HepG2 (cell line): ENCODE measurements around the gene ELN. TPM values are rescaled to one million over a fixed set of nuclear protein-coding genes. Genes with fewer than 3 reads are reported as not detected.
A peak's percentile ranks its signal among the peaks of the same experiment; 100 is the strongest.

Experiments used
- ATAC-seq: fragments of 200-7000 bp; cut with Tn5 transposase; 3 replicates; pipeline ENCODE4 v1.9.1; 2020; ENCODE audit warnings: mild to moderate bottlenecking, moderate library complexity
- BruUV-seq: library from RNA; stranded (reverse); fragments of 400-500 nt; replicated peaks from 2 replicates; lab custom pipeline; 2021; lab: Mats Ljungman, UMichigan
- CTCF ChIA-PET: fragments of 300-600 bp; formaldehyde crosslinking; extraction: SDS; loops from one replicate; lab custom pipeline; 2021; ENCODE audit warnings: low total read pairs, inconsistent platforms, low intra/inter-chr PET ratio; lab: Yijun Ruan, JAX
- POLR2A ChIA-PET: fragments of 350-600 bp; sonication (Branson Sonifier 250); formaldehyde crosslinking; loops from one replicate; lab custom pipeline; 2020; ENCODE audit warnings: antibody characterized with exemption, inconsistent platforms; lab: Yijun Ruan, JAX
- DNase-seq: peaks from one replicate; pipeline ENCODE4 v3.0.0-alpha.2; 2015; ENCODE audit warnings: low spot score
- FAIRE-seq: peaks from 3 replicates; lab custom pipeline; 2011; peaks lifted over from hg19 to GRCh38; lab: Jason Lieb, UNC
- H2AFZ ChIP-seq: one replicate; pipeline ENCODE4 v1.6.1; 2011; ENCODE audit warnings: low read length, inconsistent platforms
- H3K27ac ChIP-seq: fragments of 300-600 bp; 3 replicates; pipeline ENCODE4 v1.8.0; 2011; ENCODE audit warnings: mixed run types, mild to moderate bottlenecking, mixed read lengths, low read length, inconsistent platforms; ENCODE audit not compliant: insufficient read depth; ENCODE audit errors: extremely low read length
- H3K27me3 ChIP-seq, 2 experiments: fragments of 200-600 bp in 1 of 2; 2 replicates in 1 of 2; 3 replicates in 1 of 2; pipeline versions ENCODE4 v1.6.0 to v1.8.0; 2011; ENCODE audit warnings: low read length in 2 of 2, mild to moderate bottlenecking in 2 of 2, moderate library complexity in 2 of 2, inconsistent platforms in 1 of 2; ENCODE audit not compliant: insufficient read depth in 2 of 2, control insufficient read depth in 1 of 2
- H3K36me3 ChIP-seq, 2 experiments: fragments of 200-600 bp in 1 of 2; replicated peaks in 1 of 2; 2 replicates in 1 of 2; 3 replicates in 1 of 2; pipeline versions ENCODE4 v1.5.1 to v1.8.0; 2011; ENCODE audit warnings: low read length in 2 of 2, inconsistent platforms in 1 of 2; ENCODE audit not compliant: insufficient read depth in 2 of 2, control insufficient read depth in 1 of 2
- H3K4me1 ChIP-seq: 2 replicates; pipeline ENCODE4 v1.5.1; 2012; ENCODE audit warnings: low read length, inconsistent platforms; ENCODE audit not compliant: insufficient read depth
- H3K4me2 ChIP-seq: 2 replicates; pipeline ENCODE4 v1.6.0; 2011; ENCODE audit warnings: low read depth, low read length, inconsistent platforms
- H3K4me3 ChIP-seq, 3 experiments: fragments of 200-600 bp in 1 of 3; sonication (generic), shearing (Covaris generic) in 1 of 3; replicated peaks in 1 of 3; 2 replicates each; pipeline ENCODE4 v1.5.1; 2011 to 2016; ENCODE audit warnings: low read length in 3 of 3, inconsistent platforms in 2 of 3, low read depth in 2 of 3, mild to moderate bottlenecking in 2 of 3, control low read depth in 1 of 3, mixed read lengths in 1 of 3; ENCODE audit not compliant: insufficient read depth in 1 of 3
- H3K79me2 ChIP-seq: one replicate; pipeline ENCODE4 v1.6.1; 2011; ENCODE audit warnings: low read length, inconsistent platforms; ENCODE audit not compliant: insufficient read depth
- H3K9ac ChIP-seq: 2 replicates; pipeline ENCODE4 v1.6.0; 2011; ENCODE audit warnings: mild to moderate bottlenecking, low read depth, low read length, inconsistent platforms; ENCODE audit not compliant: insufficient read depth
- H3K9me3 ChIP-seq: 2 replicates; pipeline ENCODE4 v1.5.1; 2012; ENCODE audit warnings: mild to moderate bottlenecking, low read length
- H4K20me1 ChIP-seq: 2 replicates; pipeline ENCODE4 v1.6.0; 2011; ENCODE audit warnings: inconsistent platforms, mild to moderate bottlenecking, low read length, moderate library complexity; ENCODE audit not compliant: insufficient read depth
- FLYWCH1 ChIP-seq: sonication (generic); formaldehyde crosslinking; IDR thresholded peaks from 2 replicates; pipeline ENCODE4 v1.8.1; 2023; ENCODE audit warnings: mild to moderate bottlenecking, missing genetic modification reagents
- GATAD2A ChIP-seq: IDR thresholded peaks from 2 replicates; pipeline ENCODE4 v1.6.1; 2016
- ISX ChIP-seq: sonication (generic); formaldehyde crosslinking; conservative IDR thresholded peaks from 2 replicates; pipeline ENCODE4 v1.5.0; 2020; ENCODE audit warnings: missing genetic modification reagents
- LCORL ChIP-seq, 2 experiments: fragments of 450-650 bp in 1 of 2; sonication (generic) in 1 of 2; formaldehyde crosslinking in 1 of 2; IDR thresholded peaks; 2 replicates each; pipeline versions ENCODE4 v1.5.0 to v1.6.1; 2017 to 2020; ENCODE audit warnings: antibody characterized with exemption in 1 of 2, missing genetic modification reagents in 1 of 2
- PPARG ChIP-seq: conservative IDR thresholded peaks from 2 replicates; pipeline ENCODE4 v1.6.1; 2016; ENCODE audit warnings: missing biosample characterization, missing genetic modification reagents
- RAD21 ChIP-seq: fragments of 450-650 bp; formaldehyde crosslinking; IDR thresholded peaks from 2 replicates; pipeline ENCODE4 v1.5.0; 2020; ENCODE audit warnings: mild to moderate bottlenecking
- ZBTB2 ChIP-seq: sonication (generic); formaldehyde crosslinking; IDR thresholded peaks from 2 replicates; pipeline ENCODE4 v1.8.0; 2022; ENCODE audit warnings: low read depth, missing genetic modification reagents
- ZBTB25 ChIP-seq: IDR thresholded peaks from 2 replicates; pipeline ENCODE4 v1.6.1; 2018; ENCODE audit warnings: missing genetic modification reagents
- ZNF564 ChIP-seq: sonication (generic); formaldehyde crosslinking; IDR thresholded peaks from 2 replicates; pipeline ENCODE4 v1.8.1; 2023; ENCODE audit warnings: mild to moderate bottlenecking, missing genetic modification reagents
- ZNF629 ChIP-seq: sonication (generic); formaldehyde crosslinking; conservative IDR thresholded peaks from 2 replicates; pipeline ENCODE4 v1.5.0; 2020; ENCODE audit warnings: missing genetic modification reagents
- WGBS: methylation state at CpG from one replicate; pipeline ENCODE4 v1.1.6; 2017; ENCODE audit warnings: low lambda C conversion rate; 5-methylcytosine and 5-hydroxymethylcytosine counted together
- in situ Hi-C: cut with HindIII; loops from 2 replicates; pipeline ENCODE4 v1.10.0; 2017; ENCODE audit warnings: low pct_unique_long_range_greater_than_20kb; ENCODE audit not compliant: extremely low pct_ligation_motif_present
- intact Hi-C: fragments of 100-400 bp; cut with micrococcal nuclease; formaldehyde crosslinking; loops from one replicate; pipeline ENCODE4 v1.10.0; 2022; ENCODE audit not compliant: unreplicated experiment
- polyA plus RNA-seq, 8 experiments: library from polyadenylated mRNA; depleted of rRNA in 3 of 8; stranded (reverse) in 7 of 8; unstranded in 1 of 8; fragments of >200 nt; fragmentation: Illumina TruSeq in 4 of 8; extraction: Trizol in 4 of 8; gene quantifications; 2 replicates each; pipeline versions ENCODE4 v1.2.1 to v1.2.3, GENCODE V29; 2011 to 2016; ENCODE audit warnings: low read depth in 4 of 8, missing spikeins in 1 of 8, mixed read lengths in 1 of 8; ENCODE audit not compliant: insufficient read depth in 1 of 8
- total RNA-seq, 5 experiments: library from RNA; depleted of rRNA; stranded (reverse); fragments of >200 nt; fragmentation: Illumina TruSeq; extraction: Trizol; gene quantifications; 2 replicates each; pipeline ENCODE4 v1.2.3, GENCODE V29; 2016; ENCODE audit warnings: low read depth in 1 of 5

Gene ELN
- total and polyA plus RNA-seq, 2 of the 13 experiments (the other 11 are each of a cell fraction or from before 2014, with no cell fraction given) = 0.15 to 0.37 TPM

GRCh38 chr7:73994023-73994422, 34.0 kb upstream of the ELN start:
- CTCF ChIA-PET = no interaction called here
- intact Hi-C loops (no loop called here), in situ Hi-C loops (no loop called here)
- H2AFZ ChIP-seq = no peak overlapping the region
- no peaks in the 10 kb centered on the region for H3K4me1 ChIP-seq
- no peak overlapping the region for H3K4me3 ChIP-seq
- H3K4me2 ChIP-seq = no peak overlapping the region
- no peaks in the 10 kb centered on the region for H3K27me3 ChIP-seq
- BruUV-seq = no TSS peak
- FAIRE-seq = no peak
- no peak for DNase-seq
- peaks cover 14% of the 10 kb centered on the region for H3K9me3 ChIP-seq
- H3K27ac ChIP-seq = no peak overlapping the region
- H4K20me1 ChIP-seq = no peaks in the 10 kb centered on the region
- no peak for ATAC-seq
- 60% methylated on average over 7 of the region's 7 CpGs for WGBS
- H3K79me2 ChIP-seq = no peaks in the 10 kb centered on the region
- no peaks in the 10 kb centered on the region for H3K36me3 ChIP-seq
- POLR2A ChIA-PET = no interaction called here
- 0 out of 2 replicates have a peak, but pooled peaks have one; percentile 34 for TF ChIP-seq ZNF629 (CRISPR knock-in tag)
- no peak for TF ChIP-seq RAD21 (CRISPR knock-in tag)
- TF ChIP-seq GATAD2A (CRISPR knock-in tag) = no peak
- TF ChIP-seq, all 625 proteins: peak for 1
- no peak overlapping the region for H3K9ac ChIP-seq

GRCh38 chr7:73994761-73995160, 33.2 kb upstream of the ELN start:
- H3K27me3 ChIP-seq = no peaks in the 10 kb centered on the region
- TF ChIP-seq FLYWCH1 (no peak), ZBTB2 (no peak), ZNF564 (CRISPR knock-in tag) (no peak), ZBTB25 (no peak), LCORL (IDR thresholded peaks at IDR 0.05) (no peak), LCORL (CRISPR knock-in tag; IDR thresholded peaks at IDR 0.05) (no peak), ISX (no peak), PPARG (CRISPR knock-in tag) (no peak)
- no TSS peak for BruUV-seq
- no peaks in the 10 kb centered on the region for H3K36me3 ChIP-seq
- no peak overlapping the region for H2AFZ ChIP-seq
- H3K27ac ChIP-seq = no peak overlapping the region
- H3K4me1 ChIP-seq = no peaks in the 10 kb centered on the region
- FAIRE-seq (no peak), DNase-seq (no peak), ATAC-seq (no peak)
- H3K9me3 ChIP-seq = peaks cover 14% of the 10 kb centered on the region
- no peak overlapping the region for H3K4me2 ChIP-seq
- no peaks in the 10 kb centered on the region for H3K79me2 ChIP-seq
- intact Hi-C loops (no loop called here), in situ Hi-C loops (no loop called here)
- H3K4me3 ChIP-seq = no peak overlapping the region
- ChIA-PET POLR2A (no interaction called here), CTCF (no interaction called here)
- no peak overlapping the region for H3K9ac ChIP-seq
- H4K20me1 ChIP-seq = no peaks in the 10 kb centered on the region
